ENCODE data around the gene GRIK5. TPM values are rescaled to one million over a fixed set of nuclear protein-coding genes. Genes with fewer than 3 reads are reported as not detected.

The GRIK5 gene
- total RNA-seq, 2 experiments from 2014 or later, result 0.73 to 0.90 TPM

DNA sequence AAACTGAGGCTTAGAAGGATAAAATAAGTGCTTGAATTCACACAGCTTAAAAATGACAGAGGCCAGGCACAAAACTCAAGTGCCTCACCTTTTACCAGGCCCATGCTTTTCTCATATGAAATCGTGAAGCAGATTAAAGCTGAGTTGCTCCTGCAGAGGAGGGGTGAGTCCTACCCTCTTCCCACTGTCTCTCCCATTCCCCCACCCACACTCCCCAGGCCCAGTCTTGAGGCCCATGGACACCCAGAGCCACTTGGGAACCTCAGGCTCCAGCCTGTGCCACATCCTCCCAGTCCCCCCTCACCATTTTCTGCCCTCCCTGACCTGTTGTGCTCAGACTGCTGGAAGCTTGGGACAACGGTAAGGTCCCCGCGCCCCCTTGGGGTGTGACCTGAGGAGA is 23.5 kb upstream of the GRIK5 start:
- intact Hi-C loops (cut with micrococcal nuclease), result no loop called here
- Mint-ChIP-seq H3K36me3 (peaks cover 44% of the 10 kb centered on the region), H3K27me3 (no peaks in the 10 kb centered on the region), H3K9me3 (no peaks in the 10 kb centered on the region), H3K4me1 (ENCODE audit: low read depth) (peaks cover 24% of the 10 kb centered on the region), H3K4me3 (no peak overlapping the region), H3K27ac (no peak overlapping the region)
- CTCF ChIA-PET, result interaction anchor here (0.8 to 1.0 kb wide), 2 partner anchors 39 to 90 kb away, joined by 3 to 4 read pairs; partner anchors contain the start of gene POU2F2
- no peak for DNase-seq
- POLR2A ChIA-PET, result no interaction called here

DNA sequence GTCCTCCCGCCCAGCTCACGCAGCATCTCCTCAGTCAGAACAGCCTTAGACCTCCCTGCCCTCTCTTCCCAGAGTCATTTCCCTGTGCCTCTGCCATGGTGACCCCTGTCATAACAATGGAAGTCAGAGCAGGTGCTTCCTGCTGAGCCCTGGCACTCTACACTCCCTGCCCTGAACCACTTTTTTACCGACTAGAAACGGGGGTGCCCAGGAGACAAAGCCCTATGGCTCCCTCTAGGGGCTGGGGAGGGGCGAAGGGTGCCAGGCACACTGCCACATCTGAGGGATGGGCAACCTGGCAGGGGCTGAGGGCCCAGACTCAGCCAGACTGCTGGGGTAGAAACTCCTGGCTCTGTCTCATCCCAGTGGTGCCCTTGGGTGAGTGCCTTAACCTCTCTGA is 22.3 kb upstream of the GRIK5 start:
- ChIA-PET POLR2A (no interaction called here), CTCF (interaction anchor here (0.6 to 1.4 kb wide), 2 partner anchors 16 to 57 kb away, joined by 4 read pairs; partner anchors contain the start of gene ZNF574)
- Mint-ChIP-seq H3K27ac (no peak overlapping the region), H3K4me3 (no peak overlapping the region), H3K27me3 (no peaks in the 10 kb centered on the region), H3K9me3 (no peaks in the 10 kb centered on the region), H3K36me3 (peaks cover 41% of the 10 kb centered on the region), H3K4me1 (ENCODE audit: low read depth) (peaks cover 26% of the 10 kb centered on the region)
- intact Hi-C loops (cut with micrococcal nuclease), result no loop called here
- DNase-seq, result peak; percentile 58

DNA sequence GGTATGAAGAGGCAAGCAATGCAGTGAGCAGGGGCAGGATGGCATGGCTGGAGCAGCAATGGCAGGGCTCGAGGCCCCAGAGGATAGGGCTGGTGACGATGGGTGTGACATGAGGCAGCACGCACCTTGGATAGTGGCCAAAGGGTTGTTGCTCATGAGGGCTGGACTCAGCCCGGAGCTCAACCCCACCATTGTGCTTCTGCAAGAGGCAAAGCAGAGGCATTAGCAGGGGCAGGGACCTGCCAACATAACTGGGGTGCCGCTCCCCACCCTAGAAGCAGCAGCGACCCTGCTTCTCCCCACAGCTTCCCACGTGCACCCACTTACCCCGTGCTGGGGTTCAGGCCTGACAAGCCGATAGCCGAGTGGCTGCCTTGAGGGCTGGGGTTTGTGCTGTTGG is 21.7 kb upstream of the GRIK5 start:
- POLR2A ChIA-PET, result no interaction called here
- Mint-ChIP-seq H3K4me1 (ENCODE audit: low read depth) (peaks cover 26% of the 10 kb centered on the region), H3K27me3 (no peaks in the 10 kb centered on the region), H3K36me3 (peaks cover 39% of the 10 kb centered on the region), H3K9me3 (no peaks in the 10 kb centered on the region), H3K4me3 (no peak overlapping the region), H3K27ac (no peak overlapping the region)
- CTCF ChIA-PET, result interaction anchor here (0.6 to 1.4 kb wide), 2 partner anchors 16 to 57 kb away, joined by 4 read pairs; partner anchors contain the start of gene ZNF574
- no peak for DNase-seq
- intact Hi-C loops (cut with micrococcal nuclease), result no loop called here

DNA sequence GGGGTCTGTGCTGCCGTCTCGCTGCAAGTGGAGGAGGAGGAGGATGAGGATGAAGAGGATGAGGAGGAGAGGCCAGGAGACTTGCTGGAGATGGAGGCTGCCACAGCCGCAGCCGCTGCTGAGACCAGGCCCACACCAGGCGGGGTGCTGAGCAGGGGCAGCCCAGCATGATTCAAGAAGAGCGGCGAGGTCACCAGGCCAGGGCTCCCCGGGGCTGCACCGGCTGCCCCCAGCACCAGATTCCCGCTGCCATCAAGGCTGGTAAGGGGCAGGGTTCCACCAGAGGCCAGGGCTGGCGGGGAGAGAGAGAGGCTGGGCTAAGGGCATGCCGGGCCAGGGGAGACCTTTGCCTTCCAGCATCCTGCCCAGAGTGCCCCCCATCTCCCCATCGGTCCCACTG is 21.3 kb upstream of the GRIK5 start:
- no peaks in the 10 kb centered on the region for H3K9me3 Mint-ChIP-seq
- peaks cover 34% of the 10 kb centered on the region for H3K36me3 Mint-ChIP-seq
- peaks cover 26% of the 10 kb centered on the region for H3K4me1 Mint-ChIP-seq (ENCODE audit: low read depth)
- no peaks in the 10 kb centered on the region for H3K27me3 Mint-ChIP-seq
- ChIA-PET CTCF (interaction anchor here (1.4 kb wide), 1 partner anchor 56 kb away, joined by 4 read pairs; no protein-coding TSS in a partner anchor), POLR2A (interaction anchor here (0.6 kb wide), 1 partner anchor 64 kb away, joined by 4 read pairs; no protein-coding TSS in a partner anchor)
- no peak overlapping the region for H3K27ac Mint-ChIP-seq
- no peak overlapping the region for H3K4me3 Mint-ChIP-seq
- intact Hi-C loops (cut with micrococcal nuclease), result no loop called here
- no peak for DNase-seq

DNA sequence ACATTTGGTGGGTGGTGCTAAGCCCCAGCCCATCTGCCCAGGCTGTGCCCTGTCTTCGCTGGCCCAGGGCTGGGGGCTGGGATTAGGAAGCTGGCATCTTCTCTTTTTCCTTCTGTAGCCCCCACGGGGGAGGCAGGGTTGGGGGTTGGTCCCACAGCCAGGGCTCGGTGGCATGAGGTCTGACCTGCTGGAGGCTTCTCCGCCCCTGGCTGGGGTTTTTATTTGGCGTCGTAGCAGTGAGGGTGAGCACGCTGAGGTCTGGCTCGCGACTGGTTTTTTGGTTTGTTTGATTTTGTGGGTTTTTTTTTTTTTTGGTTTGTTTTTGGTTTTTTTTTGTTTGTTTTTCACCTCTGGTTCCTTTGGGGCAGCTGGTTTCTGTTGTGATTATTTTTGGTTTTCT is 20.7 kb upstream of the GRIK5 start:
- Mint-ChIP-seq H3K9me3 (no peaks in the 10 kb centered on the region), H3K36me3 (peaks cover 33% of the 10 kb centered on the region), H3K27ac (no peak overlapping the region), H3K4me1 (ENCODE audit: low read depth) (peaks cover 26% of the 10 kb centered on the region), H3K4me3 (no peak overlapping the region), H3K27me3 (no peaks in the 10 kb centered on the region)
- CTCF ChIA-PET, result interaction anchor here (0.7 kb wide), 1 partner anchor 33 kb away, joined by 3 read pairs; no protein-coding TSS in a partner anchor
- DNase-seq, result no peak
- intact Hi-C loops (cut with micrococcal nuclease), result no loop called here
- POLR2A ChIA-PET, result interaction anchor here (0.6 kb wide), 1 partner anchor 65 kb away, joined by 4 read pairs; no protein-coding TSS in a partner anchor

DNA sequence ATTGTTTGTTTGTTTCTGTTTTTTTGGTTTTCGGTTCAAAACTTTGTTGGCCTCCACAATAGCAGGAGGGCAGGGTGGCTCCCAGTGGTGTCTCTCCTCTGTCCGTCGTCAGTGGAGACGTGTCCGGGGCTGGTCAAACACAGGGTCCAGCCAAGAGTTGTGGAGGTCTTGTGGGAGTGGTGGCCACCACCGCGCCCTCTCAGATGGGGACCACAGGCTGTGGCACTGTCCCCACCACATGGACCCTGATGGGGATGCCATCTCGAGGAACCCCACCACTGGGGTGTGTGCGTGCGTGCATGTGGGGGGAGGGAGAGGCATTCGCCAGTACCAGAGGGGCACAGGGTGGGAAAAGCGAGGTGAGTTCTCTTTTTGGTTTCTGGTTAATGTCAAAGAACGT is 19.8 kb upstream of the GRIK5 start:
- Mint-ChIP-seq H3K27me3 (no peaks in the 10 kb centered on the region), H3K36me3 (peaks cover 25% of the 10 kb centered on the region), H3K4me1 (ENCODE audit: low read depth) (peaks cover 26% of the 10 kb centered on the region), H3K9me3 (no peaks in the 10 kb centered on the region), H3K4me3 (no peak overlapping the region), H3K27ac (no peak overlapping the region)
- CTCF ChIA-PET, result no interaction called here
- DNase-seq, result no peak
- intact Hi-C loops (cut with micrococcal nuclease), result no loop called here
- POLR2A ChIA-PET, result no interaction called here

DNA sequence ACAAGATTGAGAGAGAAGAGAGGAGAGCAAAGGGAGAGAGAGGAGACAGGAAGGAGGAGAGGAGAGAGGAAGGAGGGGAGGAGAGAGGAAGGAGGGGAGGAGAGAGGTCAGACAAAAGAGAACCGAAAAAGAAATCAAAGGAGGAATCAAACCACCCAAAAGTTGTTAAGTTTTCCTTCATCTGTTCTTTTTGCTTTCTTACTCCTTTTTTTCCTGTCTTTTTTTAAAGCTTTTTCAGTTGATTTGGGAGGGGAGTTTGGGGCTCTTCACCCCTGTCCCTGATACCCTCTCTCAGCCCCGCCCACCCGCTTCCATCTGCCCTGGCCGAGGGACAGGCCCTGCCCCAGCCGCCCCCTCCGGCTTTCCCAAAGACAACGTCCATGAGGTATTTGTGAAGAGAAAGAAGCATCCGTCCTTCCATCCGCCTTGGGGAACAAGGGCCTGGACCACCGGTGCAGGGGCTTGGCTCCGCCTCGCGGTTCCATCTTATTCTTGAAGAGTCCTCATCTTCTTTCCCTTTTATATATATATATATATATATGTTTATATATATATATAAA is 19.3 kb upstream of the GRIK5 start:
- intact Hi-C loops (cut with micrococcal nuclease), result no loop called here
- Mint-ChIP-seq H3K27ac (no peak overlapping the region), H3K4me3 (no peak overlapping the region), H3K9me3 (no peaks in the 10 kb centered on the region), H3K36me3 (peaks cover 20% of the 10 kb centered on the region), H3K27me3 (no peaks in the 10 kb centered on the region), H3K4me1 (ENCODE audit: low read depth) (peaks cover 26% of the 10 kb centered on the region)
- ChIA-PET CTCF (no interaction called here), POLR2A (no interaction called here)
- DNase-seq, result no peak

DNA sequence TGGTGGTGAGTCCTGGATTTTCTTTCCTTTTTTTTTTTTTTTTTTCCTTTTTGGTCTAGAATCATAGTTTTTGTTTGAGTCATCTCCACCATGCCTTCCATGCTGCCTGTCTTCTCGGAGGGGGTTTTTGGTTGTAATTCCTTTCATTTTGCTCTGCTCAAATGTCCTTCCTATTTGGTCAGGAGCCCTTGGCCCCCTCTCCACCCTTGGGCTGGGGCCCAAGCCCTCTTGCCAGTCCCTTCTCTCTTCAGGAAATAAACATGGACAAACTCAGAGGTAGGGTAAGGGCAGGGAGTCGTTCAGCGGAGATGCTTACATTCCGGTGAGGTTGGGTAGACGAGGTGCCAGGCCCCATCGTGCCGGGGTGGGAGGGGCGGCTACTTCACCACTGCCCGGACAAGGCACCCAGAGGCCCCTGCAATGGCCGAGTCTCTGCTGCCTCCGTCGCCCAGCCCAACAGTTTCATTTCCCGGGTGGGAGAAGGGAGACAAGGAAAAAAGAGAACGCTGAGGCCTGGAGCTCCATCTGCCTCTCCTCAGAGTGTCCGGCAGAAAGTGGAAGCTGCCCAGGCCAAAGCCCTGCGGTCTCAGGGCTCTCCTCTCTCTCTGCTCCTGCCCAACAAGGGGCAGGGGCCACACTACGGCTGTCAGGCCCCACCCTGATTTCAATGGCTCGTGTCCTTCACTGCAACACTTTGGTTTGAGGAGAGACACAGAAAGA is 18.6 kb upstream of the GRIK5 start:
- POLR2A ChIA-PET, result no interaction called here
- CTCF ChIA-PET, result no interaction called here
- no peak for DNase-seq
- intact Hi-C loops (cut with micrococcal nuclease), result no loop called here
- peaks cover 26% of the 10 kb centered on the region for H3K4me1 Mint-ChIP-seq (ENCODE audit: low read depth)
- H3K27me3 Mint-ChIP-seq, result no peaks in the 10 kb centered on the region
- no peak overlapping the region for H3K4me3 Mint-ChIP-seq
- H3K9me3 Mint-ChIP-seq, result no peaks in the 10 kb centered on the region
- H3K36me3 Mint-ChIP-seq, result peaks cover 14% of the 10 kb centered on the region
- H3K27ac Mint-ChIP-seq, result no peak overlapping the region

DNA sequence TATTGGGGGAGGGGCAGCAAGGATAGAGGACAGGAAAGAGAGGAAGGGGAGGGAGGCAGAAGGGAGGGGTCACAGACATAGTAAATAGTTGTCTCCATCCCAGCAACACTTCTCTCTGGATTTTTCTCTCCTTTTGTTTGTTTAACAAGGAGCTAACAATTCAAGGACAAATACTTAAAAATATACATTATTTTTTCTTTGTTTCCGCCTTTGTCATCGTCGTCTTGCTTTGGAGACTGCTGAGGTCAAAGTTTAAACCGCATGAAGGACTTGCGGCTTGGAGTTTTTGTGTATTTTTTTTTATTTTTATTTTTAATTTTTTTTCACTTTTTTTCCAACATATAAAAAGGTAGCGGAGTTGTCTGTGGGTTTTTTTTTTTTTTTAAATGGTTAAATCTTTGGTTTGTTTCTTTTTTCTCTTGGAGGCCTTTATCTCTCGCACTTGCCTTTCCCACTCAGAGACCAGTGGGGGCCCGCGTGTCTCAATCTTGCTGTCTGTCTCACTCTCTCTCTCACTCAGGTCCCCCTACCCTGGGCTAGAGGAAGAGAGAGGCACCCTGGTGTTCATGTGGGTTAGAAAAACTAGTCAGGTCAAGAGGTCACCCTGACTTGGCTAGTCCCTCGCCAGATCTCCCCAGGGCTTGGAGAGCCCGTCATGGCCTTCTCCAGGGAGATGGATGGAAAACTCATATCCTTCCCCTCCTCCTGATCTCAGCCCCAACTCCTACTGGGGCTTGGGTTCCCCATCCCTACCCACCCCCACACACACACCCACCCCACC is 17.0 kb upstream of the GRIK5 start:
- ChIA-PET CTCF (no interaction called here), POLR2A (no interaction called here)
- peaks cover 24% of the 10 kb centered on the region for H3K4me1 Mint-ChIP-seq (ENCODE audit: low read depth)
- no peak overlapping the region for H3K27ac Mint-ChIP-seq
- peaks cover 5% of the 10 kb centered on the region for H3K36me3 Mint-ChIP-seq
- no peaks in the 10 kb centered on the region for H3K9me3 Mint-ChIP-seq
- DNase-seq, result no peak
- H3K27me3 Mint-ChIP-seq, result no peaks in the 10 kb centered on the region
- intact Hi-C loops (cut with micrococcal nuclease), result no loop called here
- H3K4me3 Mint-ChIP-seq, result no peak overlapping the region

DNA sequence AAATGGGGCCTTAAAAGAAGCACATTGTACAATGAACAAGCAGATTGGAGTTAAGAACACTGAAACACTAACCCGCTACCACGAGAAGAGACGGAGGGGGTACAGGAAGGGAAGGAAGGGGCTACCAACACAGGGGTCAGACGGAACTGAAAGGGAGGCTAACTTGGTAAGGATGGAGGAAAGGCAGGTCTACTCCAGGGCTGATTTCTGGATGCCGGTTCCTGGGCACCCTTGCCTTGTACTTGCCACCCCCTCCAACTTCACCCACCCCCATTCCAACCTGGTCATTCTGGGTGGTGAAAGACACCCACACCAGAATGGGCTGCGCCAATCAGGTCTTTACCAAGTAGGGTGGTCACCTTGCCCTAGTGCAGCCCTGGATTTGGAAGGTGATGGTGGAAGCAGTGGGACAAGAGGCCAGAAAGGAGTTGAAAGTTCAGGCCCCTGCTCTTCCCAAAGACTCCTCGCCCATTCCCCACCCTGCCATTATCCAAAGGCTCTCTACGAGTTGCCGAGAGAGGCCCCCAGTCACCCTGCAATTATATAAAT is 16.3 kb upstream of the GRIK5 start:
- DNase-seq, result no peak
- Mint-ChIP-seq H3K9me3 (no peaks in the 10 kb centered on the region), H3K27me3 (no peaks in the 10 kb centered on the region), H3K27ac (no peak overlapping the region), H3K4me3 (no peak overlapping the region), H3K36me3 (peaks cover 12% of the 10 kb centered on the region), H3K4me1 (ENCODE audit: low read depth) (peaks cover 28% of the 10 kb centered on the region)
- ChIA-PET POLR2A (no interaction called here), CTCF (no interaction called here)
- intact Hi-C loops (cut with micrococcal nuclease), result no loop called here

DNA sequence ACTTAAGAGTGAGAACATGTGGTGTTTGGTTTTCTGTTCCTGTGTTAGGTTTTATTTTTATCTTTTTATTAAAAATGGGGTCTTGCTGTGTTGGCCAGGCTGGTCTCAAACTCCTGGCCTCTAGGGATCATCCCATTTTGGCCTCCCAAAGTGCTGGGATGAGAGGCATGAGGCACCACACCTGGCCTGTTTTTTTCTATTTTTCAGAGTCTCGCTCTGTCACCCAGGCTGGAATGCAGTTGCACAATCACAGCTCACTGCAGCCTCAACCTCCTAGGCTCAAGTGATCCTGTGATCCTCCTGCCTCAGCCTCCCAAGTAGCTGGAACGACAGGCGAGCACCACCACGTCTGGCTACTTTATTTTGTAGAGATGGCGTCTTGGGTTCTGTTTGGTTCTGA is 13.5 kb upstream of the GRIK5 start:
- intact Hi-C loops (cut with micrococcal nuclease), result no loop called here
- H3K9me3 Mint-ChIP-seq, result no peaks in the 10 kb centered on the region
- no peak for DNase-seq
- POLR2A ChIA-PET, result no interaction called here
- H3K4me3 Mint-ChIP-seq, result no peak overlapping the region
- CTCF ChIA-PET, result no interaction called here
- peaks cover 22% of the 10 kb centered on the region for H3K36me3 Mint-ChIP-seq
- no peaks in the 10 kb centered on the region for H3K27me3 Mint-ChIP-seq
- peaks cover 13% of the 10 kb centered on the region for H3K4me1 Mint-ChIP-seq (ENCODE audit: low read depth)
- no peak overlapping the region for H3K27ac Mint-ChIP-seq

DNA sequence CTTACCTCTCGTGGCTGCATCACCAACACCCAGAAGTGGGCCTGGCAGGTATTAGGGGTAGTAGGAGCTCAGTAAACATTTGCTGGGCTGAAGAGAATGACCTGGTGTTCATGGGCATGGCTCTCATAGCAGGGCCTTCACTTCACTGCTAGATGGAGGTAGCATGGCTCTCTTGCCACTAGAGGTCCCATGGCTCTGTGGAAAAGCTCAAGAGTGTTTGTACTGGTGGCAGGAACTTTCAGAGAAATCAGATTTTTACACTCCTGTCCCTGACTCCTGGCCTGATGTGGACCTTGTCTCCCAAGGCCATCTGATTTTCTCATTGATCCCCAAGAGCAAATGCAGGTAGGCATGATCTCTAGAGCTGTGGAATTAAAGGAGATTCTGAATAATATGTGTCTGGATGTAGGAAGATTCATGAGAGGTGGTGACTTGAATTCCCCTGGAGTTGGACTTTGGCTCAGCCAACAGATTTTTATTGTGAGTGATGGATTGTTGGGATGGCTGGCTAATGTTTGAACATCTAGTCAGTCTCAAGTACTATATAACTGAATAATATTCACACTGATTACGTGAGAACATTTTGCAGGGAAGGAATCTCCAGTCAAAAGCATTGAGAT is 11.7 kb upstream of the GRIK5 start:
- H3K9me3 Mint-ChIP-seq, result no peaks in the 10 kb centered on the region
- peak; percentile 32 for DNase-seq
- ChIA-PET CTCF (interaction anchor here (0.7 to 1.1 kb wide), 2 partner anchors 20 to 53 kb away, joined by 3 read pairs; no protein-coding TSS in a partner anchor), POLR2A (no interaction called here)
- intact Hi-C loops (cut with micrococcal nuclease), result no loop called here
- H3K4me3 Mint-ChIP-seq, result no peak overlapping the region
- H3K36me3 Mint-ChIP-seq, result peaks cover 22% of the 10 kb centered on the region
- no peaks in the 10 kb centered on the region for H3K27me3 Mint-ChIP-seq
- peak overlapping the region; percentile 35 for H3K27ac Mint-ChIP-seq
- peaks cover 29% of the 10 kb centered on the region for H3K4me1 Mint-ChIP-seq (ENCODE audit: low read depth)

All from activated CD4-positive, alpha-beta memory T cell treated with anti-CD3 and anti-CD28 coated beads for 36 hours (primary cell).